Mononuclear cell (primary cell): ENCODE data around the gene SLC38A3. TPM values are rescaled to one million over a fixed set of nuclear protein-coding genes. Genes with fewer than 3 reads are reported as not detected.
"Not testable (repeated sequence)": the region's sequence is repeated elsewhere in the genome, so short reads cannot be mapped to it uniquely, and the experiment has no call there.

Experiments used
- H3K27me3 ChIP-seq: 2 replicates; pipeline ENCODE4 v1.6.0; 2011; ENCODE audit warnings: low read length, control low read depth; ENCODE audit not compliant: insufficient read depth
- H3K4me1 ChIP-seq: 2 replicates; pipeline ENCODE4 v1.5.1; 2011; ENCODE audit warnings: mild to moderate bottlenecking, low read length, control low read depth; ENCODE audit not compliant: insufficient read depth
- H3K4me3 ChIP-seq: 2 replicates; pipeline ENCODE4 v1.5.1; 2011; ENCODE audit warnings: mild to moderate bottlenecking, low read length, moderate library complexity
- H3K9me3 ChIP-seq: 2 replicates; pipeline ENCODE4 v1.5.1; 2011; ENCODE audit warnings: low read depth, mild to moderate bottlenecking, control low read depth, low read length
- total RNA-seq: library from RNA; depleted of rRNA; stranded (reverse); fragments of >200 nt; gene quantifications from one replicate; pipeline ENCODE4 v1.2.3, GENCODE V29; 2012

SLC38A3 gene
- total RNA-seq, 1 donor, result not detected

DNA sequence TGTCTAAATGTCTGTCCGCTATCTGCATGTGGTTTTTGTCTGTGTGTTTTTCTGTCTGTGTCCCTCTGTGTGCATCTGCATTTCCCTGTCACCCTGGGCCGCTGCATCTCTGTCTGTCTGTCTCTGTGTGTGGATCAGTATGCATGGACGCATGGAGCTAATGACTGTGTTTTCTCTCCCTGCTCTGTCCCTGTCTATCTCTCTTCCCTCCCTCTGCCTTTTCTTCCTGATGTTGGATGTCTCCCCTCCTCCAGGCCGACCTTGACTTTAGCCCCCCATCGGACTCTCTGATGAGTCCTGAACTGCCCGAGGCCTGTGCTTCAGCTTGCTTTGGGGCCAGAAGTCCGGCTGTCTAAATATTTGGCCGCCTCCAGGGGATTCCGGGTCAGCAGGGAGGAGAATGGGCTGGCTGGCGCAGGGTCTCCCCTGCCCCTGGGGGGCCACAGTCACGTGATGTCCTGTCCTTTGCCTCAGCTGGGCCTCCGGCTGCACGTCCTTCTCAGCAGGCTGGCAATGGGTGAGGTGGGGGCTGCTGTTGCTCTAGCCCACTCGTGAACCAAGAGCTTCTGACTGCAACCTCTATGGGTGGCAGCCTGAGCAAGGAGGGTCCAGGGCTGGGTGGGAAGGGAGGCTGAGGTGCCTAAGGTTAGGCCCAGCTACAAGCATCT lies 3.7 kb downstream of the SLC38A3 start:
- Histone ChIP-seq H3K4me3 (no peak overlapping the region), H3K9me3 (no peaks in the 10 kb centered on the region), H3K4me1 (peaks cover 9% of the 10 kb centered on the region), H3K27me3 (peaks cover 23% of the 10 kb centered on the region)

DNA sequence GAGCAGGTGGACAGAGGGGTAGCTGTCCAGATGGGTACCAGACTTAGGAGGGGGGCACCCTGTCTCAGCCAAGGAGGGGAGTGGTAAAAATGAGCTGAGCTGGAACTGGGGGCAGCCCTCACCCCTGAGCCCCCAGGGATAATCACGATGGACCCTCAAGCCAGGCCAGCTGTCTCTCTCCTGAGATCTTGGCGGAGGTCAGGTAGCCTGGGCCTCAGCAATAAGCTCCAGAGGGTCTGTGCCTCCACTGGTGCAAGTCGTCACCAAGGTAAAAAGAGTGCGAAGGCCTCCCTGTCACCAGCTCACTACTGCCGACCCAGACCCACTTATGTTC lies 5.1 kb downstream of the SLC38A3 start:
- Histone ChIP-seq H3K27me3 (peaks cover 16% of the 10 kb centered on the region), H3K4me3 (no peak overlapping the region)

DNA sequence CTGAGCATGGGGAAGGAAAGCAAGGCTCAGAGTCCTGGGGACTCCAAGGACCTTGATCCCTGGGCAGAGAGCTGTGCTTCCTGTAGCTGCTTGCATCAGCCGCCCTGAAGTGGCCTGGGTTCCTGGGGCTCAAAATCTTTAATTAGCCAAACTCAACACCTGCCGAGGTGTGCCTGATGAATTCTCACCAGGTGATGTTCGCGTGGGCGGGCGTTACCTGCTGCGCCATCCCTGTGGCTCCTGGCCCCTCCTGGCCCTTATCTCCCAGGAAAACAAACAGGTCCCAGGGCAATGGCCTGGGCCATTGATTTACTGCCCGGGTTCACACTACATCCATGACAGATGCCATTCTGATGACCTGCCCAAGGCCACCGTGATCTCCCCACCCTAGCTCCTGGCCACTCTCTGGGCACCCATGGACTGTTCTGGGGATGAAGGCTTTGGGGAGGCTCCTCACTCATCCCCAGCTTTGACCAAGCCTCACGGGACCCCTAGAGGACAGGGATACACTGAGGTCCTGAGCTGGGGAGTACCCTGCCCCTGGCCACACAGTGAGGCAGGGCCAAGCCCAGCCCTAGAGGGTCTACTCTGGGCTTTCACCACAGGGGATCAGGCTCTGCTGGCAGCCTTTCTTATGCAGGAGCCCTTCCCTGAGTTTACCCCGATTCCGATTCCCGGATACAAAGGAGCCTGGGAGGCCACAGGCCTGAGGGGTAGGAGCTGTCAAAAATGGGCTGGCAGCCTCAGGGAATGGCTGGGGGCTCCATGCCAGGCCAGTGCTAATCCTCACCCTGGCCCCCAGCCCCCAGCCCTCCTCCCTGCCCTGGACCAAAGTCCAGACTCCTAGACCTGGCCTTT lies 5.7 kb downstream of the SLC38A3 start:
- H3K4me1 ChIP-seq, result peaks cover 4% of the 10 kb centered on the region
- H3K27me3 ChIP-seq, result peaks cover 13% of the 10 kb centered on the region
- no peak overlapping the region for H3K4me3 ChIP-seq
- no peaks in the 10 kb centered on the region for H3K9me3 ChIP-seq

More for the DNA sequence above, 5.1 kb downstream of the SLC38A3 start:
- Histone ChIP-seq H3K4me1 (peaks cover 9% of the 10 kb centered on the region), H3K9me3 (no peaks in the 10 kb centered on the region)

DNA sequence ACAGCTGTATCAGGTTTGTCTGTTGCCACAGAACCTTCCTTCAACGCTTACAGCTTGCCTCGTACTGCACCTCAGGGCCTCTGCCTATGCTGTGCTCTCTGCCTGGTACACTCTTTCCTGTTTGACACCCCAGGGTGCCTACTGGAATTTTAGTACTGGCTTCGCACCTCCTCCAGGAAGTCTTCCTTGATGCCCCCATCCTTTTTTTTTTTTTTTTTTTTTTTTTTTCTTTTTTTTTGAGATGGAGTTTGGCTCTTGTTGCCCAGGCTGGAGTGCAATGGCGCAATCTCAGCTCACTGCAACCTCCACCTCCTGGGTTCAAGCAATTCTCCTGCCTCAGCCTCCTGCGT lies 6.3 kb downstream of the SLC38A3 start:
- H3K27me3 ChIP-seq, H3K4me3 ChIP-seq, H3K4me1 ChIP-seq, H3K9me3 ChIP-seq: not testable (repeated sequence)

DNA sequence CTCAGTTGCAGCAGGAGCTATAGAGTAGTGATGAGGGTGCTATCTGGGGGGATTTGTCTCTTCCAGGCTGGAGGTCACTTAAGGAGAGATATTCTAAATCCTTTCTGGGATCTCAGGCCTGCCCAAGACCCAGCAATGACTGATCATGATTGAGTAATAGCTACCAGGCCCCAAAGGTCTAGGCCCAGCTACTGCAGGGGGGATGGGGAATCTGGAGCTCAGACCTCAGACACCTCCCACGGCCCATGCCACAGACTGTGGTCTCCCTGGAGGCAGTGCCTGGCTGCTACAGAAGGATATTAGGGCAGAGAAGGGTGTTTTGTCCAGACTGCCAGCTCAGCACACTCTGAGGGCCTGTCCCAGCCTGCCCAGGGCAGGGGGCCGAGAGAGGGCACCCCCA lies 6.9 kb downstream of the SLC38A3 start:
- Histone ChIP-seq H3K9me3 (no peaks in the 10 kb centered on the region), H3K4me1 (no peaks in the 10 kb centered on the region), H3K27me3 (peaks cover 2% of the 10 kb centered on the region), H3K4me3 (no peak overlapping the region)

DNA sequence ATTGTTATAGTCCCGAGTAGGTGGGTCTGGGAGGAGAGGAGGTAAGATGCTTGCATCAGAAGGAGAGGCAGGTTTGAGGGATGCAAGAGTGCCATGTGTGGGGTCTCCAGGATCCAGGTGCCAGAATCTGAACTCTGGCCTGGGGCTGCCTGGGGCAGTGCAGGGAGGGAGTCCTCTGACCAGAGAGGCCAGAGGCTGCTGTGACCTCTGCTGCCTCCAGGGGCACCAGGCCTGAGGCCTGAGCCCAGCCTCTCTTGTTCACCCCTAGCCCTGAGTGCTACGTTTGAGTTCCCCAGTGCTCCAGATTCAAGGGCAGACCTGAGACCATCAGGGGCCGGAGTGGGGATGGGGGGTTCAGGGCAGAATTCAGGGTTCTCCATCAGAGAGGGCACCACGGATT lies 7.4 kb downstream of the SLC38A3 start:
- H3K9me3 ChIP-seq, result no peaks in the 10 kb centered on the region
- no peak overlapping the region for H3K4me3 ChIP-seq
- H3K4me1 ChIP-seq, result no peaks in the 10 kb centered on the region
- H3K27me3 ChIP-seq, result no peaks in the 10 kb centered on the region

DNA sequence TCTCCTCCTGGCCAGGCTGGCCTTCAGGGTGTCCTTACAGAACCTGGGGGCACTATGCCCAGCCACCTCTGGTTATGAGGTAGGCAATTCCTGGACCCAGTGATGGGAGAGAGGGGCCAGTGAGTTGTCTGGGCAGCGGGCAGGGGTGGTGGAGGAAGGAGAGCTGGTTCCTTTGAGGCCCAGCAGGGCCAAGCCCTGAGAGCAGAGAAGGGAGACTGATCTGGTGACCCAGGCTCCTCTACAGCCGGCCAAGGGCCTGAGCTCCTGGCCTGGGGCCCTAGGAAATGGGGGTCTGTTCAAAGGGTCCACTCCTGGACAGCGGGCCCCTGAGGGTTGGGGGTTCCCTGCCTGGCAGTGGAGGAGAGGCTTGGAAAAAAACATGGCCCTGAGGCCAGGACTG lies 7.9 kb downstream of the SLC38A3 start:
- H3K4me1 ChIP-seq, result no peaks in the 10 kb centered on the region
- no peaks in the 10 kb centered on the region for H3K9me3 ChIP-seq
- H3K4me3 ChIP-seq, result no peak overlapping the region
- H3K27me3 ChIP-seq, result no peaks in the 10 kb centered on the region

DNA sequence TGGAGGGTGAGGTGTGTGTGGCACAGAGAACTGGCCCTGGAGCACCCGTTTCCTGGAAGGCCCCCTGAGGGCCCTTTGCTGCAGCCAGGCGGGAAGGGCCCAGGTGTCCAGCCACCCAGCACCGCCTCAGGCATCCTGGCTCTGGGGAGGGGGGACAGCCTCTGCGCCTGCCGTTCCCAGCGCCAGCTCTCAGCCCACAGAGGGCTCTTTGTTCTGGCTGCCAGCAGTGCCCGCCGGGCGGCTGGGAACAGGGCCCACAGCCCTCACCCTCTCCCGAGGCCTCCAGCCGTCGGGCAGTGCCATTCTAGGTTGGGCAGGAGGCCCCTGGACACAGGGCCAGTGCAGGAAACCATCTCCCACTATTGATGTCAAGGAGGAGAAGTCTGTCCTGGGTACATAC lies 8.3 kb downstream of the SLC38A3 start:
- Histone ChIP-seq H3K4me3 (no peak overlapping the region), H3K4me1 (no peaks in the 10 kb centered on the region), H3K27me3 (no peaks in the 10 kb centered on the region), H3K9me3 (no peaks in the 10 kb centered on the region)

DNA sequence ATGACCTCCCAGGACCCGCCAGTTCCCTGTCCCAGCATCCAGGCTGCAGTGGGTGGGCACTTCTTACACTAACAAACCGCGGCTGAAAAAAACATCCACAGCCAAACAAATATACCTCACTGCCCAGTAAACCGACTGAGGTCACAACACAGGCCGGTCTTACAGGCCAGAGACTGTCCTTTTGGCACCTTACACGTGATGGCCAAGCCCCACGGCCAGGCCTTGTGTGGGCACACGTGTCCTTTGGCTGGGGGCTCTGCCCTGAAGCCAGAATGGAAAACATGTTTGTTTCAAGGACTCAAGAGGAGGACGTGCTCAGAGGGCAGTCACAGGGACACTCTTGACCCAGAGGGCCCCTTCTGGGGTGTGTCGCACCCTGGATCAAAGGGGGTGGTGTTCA lies 9.8 kb downstream of the SLC38A3 start:
- Histone ChIP-seq H3K4me3 (no peak overlapping the region), H3K4me1 (no peaks in the 10 kb centered on the region), H3K27me3 (no peaks in the 10 kb centered on the region), H3K9me3 (no peaks in the 10 kb centered on the region)

DNA sequence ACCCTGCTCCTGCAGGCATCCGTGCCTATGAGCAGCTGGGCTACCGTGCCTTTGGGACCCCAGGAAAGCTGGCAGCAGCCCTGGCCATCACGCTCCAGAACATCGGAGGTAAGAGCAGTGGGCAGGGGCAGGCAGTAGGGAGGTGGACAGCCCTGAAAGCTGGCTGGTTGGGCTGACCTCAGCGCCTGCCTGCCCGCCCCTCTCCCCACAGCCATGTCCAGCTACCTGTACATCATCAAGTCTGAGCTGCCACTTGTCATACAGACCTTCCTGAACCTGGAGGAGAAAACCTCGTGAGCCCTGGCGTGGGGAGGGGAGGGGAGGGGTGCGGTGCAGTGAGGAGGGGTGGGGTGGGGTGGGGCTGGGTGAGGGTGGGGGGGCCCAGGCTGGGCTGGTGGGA lies 10.5 kb downstream of the SLC38A3 start:
- Histone ChIP-seq H3K9me3 (no peaks in the 10 kb centered on the region), H3K27me3 (no peaks in the 10 kb centered on the region), H3K4me3 (no peak overlapping the region), H3K4me1 (no peaks in the 10 kb centered on the region)

DNA sequence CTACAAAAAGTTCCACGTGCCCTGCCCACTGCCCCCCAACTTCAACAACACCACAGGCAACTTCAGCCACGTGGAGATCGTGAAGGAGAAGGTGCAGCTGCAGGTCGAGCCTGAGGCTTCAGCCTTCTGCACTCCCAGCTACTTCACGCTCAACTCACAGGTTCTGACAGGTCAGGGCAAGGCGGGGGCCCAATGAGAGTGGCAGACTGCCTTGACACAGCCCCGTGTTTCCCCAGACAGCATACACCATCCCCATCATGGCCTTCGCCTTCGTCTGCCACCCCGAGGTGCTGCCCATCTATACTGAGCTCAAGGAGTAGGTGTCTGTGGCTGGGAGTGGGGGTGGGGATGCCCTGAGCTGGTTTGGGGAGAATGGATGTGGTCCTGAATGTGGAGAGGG lies 12.6 kb downstream of the SLC38A3 start:
- no peaks in the 10 kb centered on the region for H3K27me3 ChIP-seq
- no peaks in the 10 kb centered on the region for H3K9me3 ChIP-seq
- no peak overlapping the region for H3K4me3 ChIP-seq
- H3K4me1 ChIP-seq, result no peaks in the 10 kb centered on the region

DNA sequence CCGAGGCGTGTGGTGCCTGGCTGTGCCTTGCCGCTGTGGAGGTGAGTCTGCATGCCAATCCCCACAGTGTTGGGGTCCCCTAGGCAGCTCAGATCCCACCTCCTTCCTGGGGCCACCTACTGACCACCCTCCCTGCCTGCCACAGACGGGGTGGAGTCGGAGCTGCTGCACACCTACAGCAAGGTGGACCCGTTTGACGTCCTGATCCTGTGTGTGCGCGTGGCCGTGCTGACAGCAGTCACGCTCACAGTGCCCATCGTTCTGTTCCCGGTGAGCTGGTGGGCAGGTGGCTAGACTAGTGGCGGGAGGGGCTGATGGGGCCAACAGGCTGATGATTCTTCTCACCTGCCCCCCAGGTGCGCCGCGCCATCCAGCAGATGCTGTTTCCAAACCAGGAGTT lies 13.4 kb downstream of the SLC38A3 start:
- no peaks in the 10 kb centered on the region for H3K9me3 ChIP-seq
- no peaks in the 10 kb centered on the region for H3K27me3 ChIP-seq
- no peak overlapping the region for H3K4me3 ChIP-seq
- no peaks in the 10 kb centered on the region for H3K4me1 ChIP-seq

DNA sequence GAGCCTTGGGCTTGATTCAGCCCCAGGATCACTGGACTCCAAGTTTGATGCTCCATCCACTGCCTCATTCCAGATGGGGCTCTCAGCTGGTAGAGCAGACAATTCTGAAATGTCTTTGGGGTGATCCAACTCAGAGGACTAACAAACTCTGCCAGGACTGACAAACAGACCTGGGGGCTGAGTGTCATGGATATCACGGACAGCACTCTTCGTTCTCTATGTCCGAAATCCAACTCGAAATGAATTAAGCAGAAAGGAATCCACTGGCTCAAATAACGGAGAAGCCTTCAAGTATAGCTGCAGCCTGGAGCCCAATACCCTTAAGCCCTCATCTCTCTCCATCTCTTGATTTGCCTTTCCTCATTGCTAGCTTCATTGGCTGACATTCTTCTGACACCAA lies 14.2 kb downstream of the SLC38A3 start:
- H3K9me3 ChIP-seq, result no peaks in the 10 kb centered on the region
- H3K4me1 ChIP-seq, result no peaks in the 10 kb centered on the region
- no peaks in the 10 kb centered on the region for H3K27me3 ChIP-seq
- H3K4me3 ChIP-seq, result no peak overlapping the region

DNA sequence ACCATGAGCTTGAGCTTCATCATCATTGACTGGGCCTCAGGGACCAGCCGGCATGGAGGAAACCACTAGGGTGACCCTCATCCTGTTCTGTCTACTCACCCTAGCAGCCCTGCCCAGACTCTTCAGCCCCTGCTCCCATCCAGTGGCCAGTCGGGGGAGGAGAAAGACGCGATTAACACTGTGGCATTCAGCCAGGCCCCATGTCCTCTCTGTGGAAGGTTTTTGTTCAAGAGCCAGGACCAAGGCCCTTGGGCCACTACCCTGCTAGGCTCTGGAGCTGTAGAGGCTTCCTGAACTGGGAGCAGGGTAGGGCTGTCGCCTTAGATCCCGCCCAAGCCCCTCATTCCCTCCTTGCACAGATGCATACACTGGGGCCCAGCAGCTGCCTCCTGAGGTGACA lies 15.0 kb downstream of the SLC38A3 start:
- no peak overlapping the region for H3K4me3 ChIP-seq
- H3K9me3 ChIP-seq, result no peaks in the 10 kb centered on the region
- H3K4me1 ChIP-seq, result no peaks in the 10 kb centered on the region
- H3K27me3 ChIP-seq, result no peaks in the 10 kb centered on the region

DNA sequence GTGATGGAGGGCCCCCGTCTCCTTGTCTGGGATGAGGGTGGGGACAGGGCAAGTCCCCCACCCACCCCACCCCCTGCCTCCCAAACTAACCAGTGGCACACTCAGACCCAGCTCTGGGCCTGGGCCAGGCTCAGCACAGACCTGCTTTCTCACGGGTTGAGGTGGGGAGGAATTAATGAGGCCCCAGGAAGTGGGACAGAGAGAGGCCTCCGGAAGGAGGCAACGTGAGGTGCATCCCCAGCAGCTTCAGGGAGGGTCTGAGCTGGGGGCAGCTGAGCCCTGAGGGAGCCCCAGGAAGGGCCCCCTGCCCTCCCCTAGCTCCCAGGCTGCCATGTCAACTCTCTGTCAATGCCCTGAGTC lies 16.0 kb downstream of the SLC38A3 start:
- no peaks in the 10 kb centered on the region for H3K27me3 ChIP-seq
- H3K9me3 ChIP-seq, result no peaks in the 10 kb centered on the region

More for the DNA sequence above, 16.0 kb downstream of the SLC38A3 start:
- Histone ChIP-seq H3K4me3 (no peak overlapping the region), H3K4me1 (peaks cover 5% of the 10 kb centered on the region)
